Ovary (tissue), 9 donors: ENCODE results near the gene GUCY1B1. TPM values are rescaled to one million over a fixed set of nuclear protein-coding genes. Genes with fewer than 3 reads are reported as not detected.

ENCODE experiments used
- DNase-seq, 5 donors: peaks; one replicate each; pipeline ENCODE4 v3.0.0-alpha.2; 2019 to 2020
- H3K27ac ChIP-seq, 2 donors: fragments of 200-600 bp; one replicate each; pipeline versions ENCODE4 v1.5.1 to v1.8.0; 2019 to 2022
- H3K27me3 ChIP-seq: fragments of 200-600 bp; one replicate; pipeline ENCODE4 v1.8.0; 2022
- H3K36me3 ChIP-seq: fragments of 200-600 bp; sonication (generic); one replicate; pipeline ENCODE4 v1.5.1; 2019
- H3K4me1 ChIP-seq: one replicate; pipeline ENCODE4 v1.8.1; 2013; ENCODE audit warnings: mild to moderate bottlenecking, moderate library complexity; ENCODE audit not compliant: insufficient read depth
- H3K4me3 ChIP-seq: fragments of 200-600 bp; sonication (generic); one replicate; pipeline ENCODE4 v1.5.1; 2017
- H3K9me3 ChIP-seq, 2 donors: fragments of 200-600 bp in 1 of 2; sonication (generic) in 1 of 2; one replicate each; pipeline versions ENCODE4 v1.5.1 to v1.8.1; 2013 to 2019; ENCODE audit warnings: mild to moderate bottlenecking in 1 of 2, moderate library complexity in 1 of 2
- EP300 ChIP-seq: sonication (generic); formaldehyde crosslinking; IDR thresholded peaks from one replicate; pipeline ENCODE4 v1.6.1; 2017; ENCODE audit warnings: antibody characterized with exemption
- POLR2A ChIP-seq: fragments of 450-650 bp; IDR thresholded peaks from one replicate; pipeline ENCODE4 v1.6.1; 2017; ENCODE audit warnings: antibody characterized with exemption, mild to moderate bottlenecking, moderate library complexity
- WGBS, 3 donors: extraction: QIAGEN DNeasy Blood & Tissue Kit in 1 of 3; methylation state at CpG; one replicate each; pipeline versions ENCODE4 v1.1.5 to v1.1.7; 2013 to 2017; 5-methylcytosine and 5-hydroxymethylcytosine counted together
- intact Hi-C, 4 donors: fragments of 100-400 bp; cut with DNase I; formaldehyde crosslinking; loops; one replicate each; pipeline versions ENCODE4 v1.11.0 to v1.15.1; 2022 to 2023
- polyA plus RNA-seq, 2 donors: library from polyadenylated mRNA; stranded (reverse); fragments of 200-250 nt in 1 of 2; fragments of 350-450 nt in 1 of 2; fragmentation: Illumina TruSeq in 1 of 2; extraction: RNeasy Lipid Tissue Mini Kit (QIAGEN cat#74804) in 1 of 2; gene quantifications; one replicate each; pipeline ENCODE4 v1.2.3, GENCODE V29; 2013 to 2014
- total RNA-seq, 7 donors: library from RNA; depleted of rRNA in 2 of 7; stranded (reverse); fragments of >200 nt in 2 of 7; fragmentation: NEBNext Ultra II Directional in 3 of 7; extraction: Animal tissue kit (Norgen Biotek cat#: 25700) in 3 of 7; gene quantifications; one replicate each; pipeline versions ENCODE4 v1.1.0 to v1.2.4, GENCODE V29; 2016 to 2023
- TF ChIP-seq, protein P1 (sequence below), 3 donors: fragments of 450-650 bp in 2 of 3; fragments of 200-600 bp in 1 of 3; IDR thresholded peaks; one replicate each; pipeline versions ENCODE4 v1.5.1 to v1.8.0; 2016 to 2022; ENCODE audit warnings: antibody characterized with exemption in 3 of 3, mild to moderate bottlenecking in 1 of 3
- donor health status: DM: no; HTN: no; CAD: no; lungs with moderate emphysema.
- donor health status: DM: no; HTN: no; CAD: no.
- donor health status: Bipolar disorder and iron deficiency.
- donor health status: DM: yes; HTN: yes; CAD: no.
- donor health status: DM: no; HTN: no; CAD: no.
- donor health status: DM: yes; HTN: yes; CAD: no.

Gene GUCY1B1
- total and polyA plus RNA-seq, 9 donors = 3.6 to 17.9 (median 6.2) TPM

DNA sequence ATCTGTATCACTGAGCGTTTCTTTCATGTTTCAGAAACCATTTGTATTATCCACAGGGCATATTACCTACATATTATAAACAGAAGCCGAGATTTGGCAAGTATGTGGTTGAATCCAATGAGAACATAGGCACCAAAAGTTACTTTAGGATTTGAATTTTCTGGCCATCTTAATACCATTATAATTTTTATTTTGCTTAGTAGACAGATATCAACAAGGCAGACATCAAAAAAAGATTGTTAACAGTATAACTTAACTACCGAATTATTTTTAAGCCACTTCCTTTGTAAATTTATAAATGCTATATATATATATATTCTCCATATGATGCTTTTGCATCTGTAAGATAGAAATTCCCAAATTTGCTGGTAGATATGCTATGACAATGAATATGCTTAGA, 2.2 kb downstream of the GUCY1B1 start:
- no peak overlapping the region for H3K27ac ChIP-seq
- no peaks in the 10 kb centered on the region for H3K4me1 ChIP-seq
- no peak overlapping the region for H3K4me3 ChIP-seq
- no peaks in the 10 kb centered on the region for H3K9me3 ChIP-seq
- no peaks in the 10 kb centered on the region for H3K36me3 ChIP-seq
- no peak for DNase-seq
- H3K27me3 ChIP-seq = no peaks in the 10 kb centered on the region
- TF ChIP-seq EP300 (no peak), POLR2A (no peak)
- TF ChIP-seq, protein P1, sequence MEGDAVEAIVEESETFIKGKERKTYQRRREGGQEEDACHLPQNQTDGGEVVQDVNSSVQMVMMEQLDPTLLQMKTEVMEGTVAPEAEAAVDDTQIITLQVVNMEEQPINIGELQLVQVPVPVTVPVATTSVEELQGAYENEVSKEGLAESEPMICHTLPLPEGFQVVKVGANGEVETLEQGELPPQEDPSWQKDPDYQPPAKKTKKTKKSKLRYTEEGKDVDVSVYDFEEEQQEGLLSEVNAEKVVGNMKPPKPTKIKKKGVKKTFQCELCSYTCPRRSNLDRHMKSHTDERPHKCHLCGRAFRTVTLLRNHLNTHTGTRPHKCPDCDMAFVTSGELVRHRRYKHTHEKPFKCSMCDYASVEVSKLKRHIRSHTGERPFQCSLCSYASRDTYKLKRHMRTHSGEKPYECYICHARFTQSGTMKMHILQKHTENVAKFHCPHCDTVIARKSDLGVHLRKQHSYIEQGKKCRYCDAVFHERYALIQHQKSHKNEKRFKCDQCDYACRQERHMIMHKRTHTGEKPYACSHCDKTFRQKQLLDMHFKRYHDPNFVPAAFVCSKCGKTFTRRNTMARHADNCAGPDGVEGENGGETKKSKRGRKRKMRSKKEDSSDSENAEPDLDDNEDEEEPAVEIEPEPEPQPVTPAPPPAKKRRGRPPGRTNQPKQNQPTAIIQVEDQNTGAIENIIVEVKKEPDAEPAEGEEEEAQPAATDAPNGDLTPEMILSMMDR (IDR thresholded peaks at IDR 0.05) = no peak
- intact Hi-C loops = no loop called here
- WGBS, 3 donors = 88 to 96% (median 91%) methylated on average over 3 of the region's 3 CpGs

DNA sequence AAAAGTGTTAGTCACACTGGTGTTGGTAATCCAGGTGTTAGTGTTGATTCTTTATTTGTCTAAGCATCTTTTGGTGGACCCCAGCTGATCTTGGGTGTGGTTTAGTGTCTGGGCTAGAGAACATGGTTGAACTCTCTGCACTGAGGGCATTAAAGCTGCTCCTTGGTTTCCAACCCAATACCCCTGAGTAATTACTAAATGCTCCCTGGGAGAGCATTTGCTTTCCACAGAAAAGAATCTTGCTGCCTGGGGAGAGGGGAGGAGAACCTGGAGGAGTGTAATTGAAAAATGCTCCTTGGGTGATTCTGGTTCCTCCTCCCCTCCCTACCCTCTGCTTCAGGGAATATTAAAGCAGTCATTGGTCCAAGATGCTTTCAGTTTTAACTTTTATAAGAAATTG, 3.1 kb downstream of the GUCY1B1 start:
- intact Hi-C loops = no loop called here
- Histone ChIP-seq H3K27ac (no peak overlapping the region), H3K27me3 (no peaks in the 10 kb centered on the region), H3K4me3 (no peak overlapping the region), H3K9me3 (no peaks in the 10 kb centered on the region), H3K4me1 (no peaks in the 10 kb centered on the region), H3K36me3 (no peaks in the 10 kb centered on the region)
- TF ChIP-seq POLR2A (no peak), EP300 (no peak)
- TF ChIP-seq, protein P1 (IDR thresholded peaks at IDR 0.05) = no peak
- DNase-seq = no peak

DNA sequence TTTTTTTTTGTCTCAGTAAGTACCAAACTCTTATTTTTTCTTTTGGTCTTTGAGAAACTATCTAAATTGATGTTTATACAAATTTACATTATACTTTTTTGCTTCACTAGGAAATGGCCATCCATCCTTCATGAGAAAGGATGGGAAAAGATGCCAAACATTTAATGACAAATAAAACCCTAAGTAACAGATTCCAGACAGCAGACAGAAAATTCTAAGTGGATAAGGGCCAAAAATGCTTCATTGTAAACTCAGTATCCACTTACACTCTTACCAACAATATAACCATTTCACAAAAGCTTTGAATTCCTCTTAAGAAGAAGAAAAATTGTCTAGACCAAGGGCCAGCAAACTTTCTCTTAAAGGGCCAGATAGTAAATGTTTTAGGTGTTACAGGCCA, 3.5 kb downstream of the GUCY1B1 start:
- intact Hi-C loops = no loop called here
- Histone ChIP-seq H3K27me3 (no peaks in the 10 kb centered on the region), H3K9me3 (no peaks in the 10 kb centered on the region), H3K27ac (no peak overlapping the region), H3K4me1 (no peaks in the 10 kb centered on the region), H3K36me3 (no peaks in the 10 kb centered on the region), H3K4me3 (no peak overlapping the region)
- DNase-seq = no peak
- TF ChIP-seq EP300 = no peak
- TF ChIP-seq POLR2A = no peak
- TF ChIP-seq, protein P1 (IDR thresholded peaks at IDR 0.05) = no peak

DNA sequence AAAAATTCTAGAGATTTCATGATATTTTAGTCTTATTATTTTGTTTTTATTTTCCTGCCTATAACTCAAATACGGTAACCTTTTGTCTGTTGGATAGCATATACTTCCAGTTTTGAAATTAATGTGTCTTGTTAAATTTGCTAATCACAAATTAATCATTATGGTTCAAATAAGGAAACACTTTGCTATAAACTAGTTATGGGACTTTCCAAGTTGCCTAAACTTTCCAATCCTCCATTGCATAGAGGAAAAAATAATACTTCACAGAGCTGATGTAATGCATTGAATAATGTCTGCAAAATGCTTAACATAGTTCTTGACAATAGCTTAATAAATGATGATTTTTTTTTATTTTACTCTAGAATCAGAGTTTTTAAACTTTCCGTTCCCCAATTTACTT, 4.7 kb downstream of the GUCY1B1 start:
- no peaks in the 10 kb centered on the region for H3K9me3 ChIP-seq
- H3K4me3 ChIP-seq = no peak overlapping the region
- DNase-seq = no peak
- H3K27ac ChIP-seq = no peak overlapping the region
- no peaks in the 10 kb centered on the region for H3K27me3 ChIP-seq
- TF ChIP-seq, protein P1 (IDR thresholded peaks at IDR 0.05) = no peak
- TF ChIP-seq EP300 (no peak), POLR2A (no peak)
- no peaks in the 10 kb centered on the region for H3K4me1 ChIP-seq
- H3K36me3 ChIP-seq = no peaks in the 10 kb centered on the region
- WGBS, 3 donors = 89 to 91% (median 90%) methylated on average over 2 of the region's 2 CpGs
- intact Hi-C loops = no loop called here

DNA sequence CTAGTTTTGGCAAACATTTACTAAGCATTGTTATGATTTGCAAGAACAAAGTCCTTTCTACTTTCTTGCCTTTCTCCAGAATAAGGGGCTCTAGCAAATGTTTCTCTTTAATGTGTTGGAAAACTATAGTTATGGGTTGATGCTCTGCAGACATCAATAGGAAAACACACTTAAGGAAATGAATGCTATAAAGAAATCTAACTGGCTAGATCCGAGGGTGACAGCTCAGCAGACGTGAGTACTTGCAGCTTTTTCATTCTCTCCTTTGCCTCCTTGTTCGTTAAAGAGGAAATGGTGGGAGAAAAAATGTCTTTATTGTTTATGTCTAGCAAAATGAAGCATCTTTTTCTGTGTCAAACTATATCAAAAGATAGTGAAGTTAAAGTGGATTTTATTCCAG, 6.3 kb downstream of the GUCY1B1 start:
- DNase-seq = no peak
- Histone ChIP-seq H3K36me3 (no peaks in the 10 kb centered on the region), H3K9me3 (no peaks in the 10 kb centered on the region), H3K4me1 (no peaks in the 10 kb centered on the region), H3K27ac (no peak overlapping the region), H3K4me3 (no peak overlapping the region), H3K27me3 (no peaks in the 10 kb centered on the region)
- TF ChIP-seq EP300 (no peak), POLR2A (no peak)
- TF ChIP-seq, protein P1 (IDR thresholded peaks at IDR 0.05) = no peak
- 80 to 86% (median 84%) methylated on average over 3 of the region's 3 CpGs for WGBS, 3 donors
- intact Hi-C loops = no loop called here
